Mesendoderm (in vitro differentiated cells): ENCODE data around the gene RASEF.

ENCODE experiments used
- DNase-seq: peaks from one replicate; pipeline ENCODE4 v3.0.0; 2013
- H2AK5ac ChIP-seq: 2 replicates; pipeline ENCODE4 v1.6.1; 2013; ENCODE audit warnings: low read length, inconsistent platforms
- H2BK120ac ChIP-seq: 2 replicates; pipeline ENCODE4 v1.6.1; 2013; ENCODE audit warnings: low read depth, mild to moderate bottlenecking, low read length, moderate library complexity, mixed read lengths
- H2BK15ac ChIP-seq: replicated peaks from 2 replicates; pipeline ENCODE4 v1.6.1; 2013; ENCODE audit warnings: low read depth, mild to moderate bottlenecking, moderate library complexity
- H2BK5ac ChIP-seq: 2 replicates; pipeline ENCODE4 v1.6.1; 2013; ENCODE audit warnings: low read length, inconsistent platforms
- H3K18ac ChIP-seq: 2 replicates; pipeline ENCODE4 v1.6.1; 2013; ENCODE audit warnings: mild to moderate bottlenecking, low read length, mixed read lengths
- H3K23ac ChIP-seq: one replicate; pipeline ENCODE4 v1.6.1; 2013; ENCODE audit warnings: low read length
- H3K27ac ChIP-seq: 2 replicates; pipeline ENCODE4 v1.5.1; 2013; ENCODE audit warnings: low read depth, mild to moderate bottlenecking, inconsistent platforms, low read length, moderate library complexity
- H3K27me3 ChIP-seq: 2 replicates; pipeline ENCODE4 v1.6.1; 2013; ENCODE audit warnings: low read length, control low read depth, mild to moderate bottlenecking, inconsistent platforms; ENCODE audit not compliant: insufficient read depth, poor library complexity
- H3K36me3 ChIP-seq: 2 replicates; pipeline ENCODE4 v1.6.1; 2013; ENCODE audit warnings: low read length, inconsistent platforms; ENCODE audit not compliant: control insufficient read depth, insufficient read depth
- H3K4ac ChIP-seq: one replicate; pipeline ENCODE4 v1.6.1; 2013; ENCODE audit warnings: low read depth, mild to moderate bottlenecking, low read length, moderate library complexity
- H3K4me1 ChIP-seq: 2 replicates; pipeline ENCODE4 v1.6.1; 2013; ENCODE audit warnings: low read depth, low read length, inconsistent platforms; ENCODE audit not compliant: control insufficient read depth
- H3K4me2 ChIP-seq: 2 replicates; pipeline ENCODE4 v1.6.1; 2013; ENCODE audit warnings: low read length
- H3K4me3 ChIP-seq: 2 replicates; pipeline ENCODE4 v1.5.1; 2013; ENCODE audit warnings: mild to moderate bottlenecking, low read length
- H3K56ac ChIP-seq: one replicate; pipeline ENCODE4 v1.6.1; 2013; ENCODE audit warnings: low read length
- H3K79me1 ChIP-seq: 2 replicates; pipeline ENCODE4 v1.6.1; 2013; ENCODE audit warnings: low read length, inconsistent platforms
- H3K79me2 ChIP-seq: 2 replicates; pipeline ENCODE4 v1.6.1; 2013; ENCODE audit warnings: mild to moderate bottlenecking, low read length; ENCODE audit not compliant: control insufficient read depth, insufficient read depth
- H3K9ac ChIP-seq: 2 replicates; pipeline ENCODE4 v1.6.1; 2013; ENCODE audit warnings: low read length, inconsistent platforms
- H4K5ac ChIP-seq: one replicate; pipeline ENCODE4 v1.6.1; 2013; ENCODE audit warnings: low read length
- H4K8ac ChIP-seq: one replicate; pipeline ENCODE4 v1.6.1; 2013; ENCODE audit warnings: low read depth, mild to moderate bottlenecking, control low read depth, low read length, moderate library complexity
- WGBS: extraction: QIAGEN DNeasy Blood & Tissue Kit; methylation state at CpG from one replicate; pipeline ENCODE4 v1.1.7; 2013; ENCODE audit warnings: low lambda C conversion rate, missing lambda C conversion rate; ENCODE audit not compliant: insufficient coverage; ENCODE audit errors: extremely low coverage; 5-methylcytosine and 5-hydroxymethylcytosine counted together

The RASEF gene

DNA sequence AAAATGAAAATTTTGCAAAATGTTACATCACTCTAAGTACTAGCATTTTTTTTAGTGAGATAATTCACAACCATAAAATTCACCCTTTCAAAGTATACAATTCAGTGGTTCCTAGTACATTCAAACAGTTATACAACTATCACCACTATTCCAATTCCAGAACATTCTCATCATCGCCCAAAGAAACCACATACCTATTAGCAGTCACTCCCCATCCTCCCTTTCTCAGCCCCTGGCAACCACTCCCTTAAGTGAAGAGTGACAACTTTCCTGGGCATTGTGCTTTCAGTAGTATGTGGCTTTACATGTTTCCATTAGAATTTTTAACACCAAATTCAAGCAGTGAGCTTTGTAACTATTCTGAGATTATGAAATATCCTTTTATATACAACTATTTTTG, 81.4 kb downstream of the RASEF start:
- H4K8ac ChIP-seq, result no peak overlapping the region
- H3K4ac ChIP-seq, result no peak overlapping the region
- H3K9ac ChIP-seq, result no peak overlapping the region
- H2BK120ac ChIP-seq, result no peak overlapping the region
- no peak overlapping the region for H2BK5ac ChIP-seq
- no CpG with 5 or more reads among the region's 1 CpG for WGBS
- H2AK5ac ChIP-seq, result no peak overlapping the region
- no peaks in the 10 kb centered on the region for H3K4me1 ChIP-seq
- no peak overlapping the region for H3K18ac ChIP-seq
- no peaks in the 10 kb centered on the region for H3K36me3 ChIP-seq
- H2BK15ac ChIP-seq, result no peak overlapping the region
- no peak for DNase-seq
- no peaks in the 10 kb centered on the region for H3K27me3 ChIP-seq
- H3K4me2 ChIP-seq, result no peak overlapping the region
- H3K79me2 ChIP-seq, result no peaks in the 10 kb centered on the region
- H3K56ac ChIP-seq, result no peak overlapping the region
- H3K27ac ChIP-seq, result no peak overlapping the region
- H4K5ac ChIP-seq, result no peak overlapping the region
- no peak overlapping the region for H3K23ac ChIP-seq
- no peaks in the 10 kb centered on the region for H3K79me1 ChIP-seq
- H3K4me3 ChIP-seq, result no peak overlapping the region

DNA sequence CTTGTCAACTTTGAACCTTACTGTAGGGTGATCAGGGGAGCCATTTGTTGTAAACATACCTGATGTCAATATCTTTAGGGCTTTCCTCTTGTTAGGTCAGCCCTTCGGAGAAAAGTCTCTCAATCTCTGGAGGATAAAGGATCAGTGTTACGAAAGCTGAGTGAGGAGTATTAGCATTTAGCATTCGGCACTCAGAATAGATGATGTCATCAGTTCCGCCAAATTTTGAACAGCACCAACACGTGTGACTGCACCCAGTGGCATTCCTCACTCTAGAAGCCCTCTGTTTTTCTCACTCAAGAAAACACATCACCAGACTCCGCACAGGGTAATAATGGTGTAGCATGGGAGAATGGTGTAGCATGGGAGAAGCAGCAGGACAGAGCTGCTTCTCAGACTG, 87.8 kb downstream of the RASEF start:
- no peak overlapping the region for H3K27ac ChIP-seq
- H3K79me1 ChIP-seq, result no peaks in the 10 kb centered on the region
- no peaks in the 10 kb centered on the region for H3K27me3 ChIP-seq
- H2AK5ac ChIP-seq, result no peak overlapping the region
- no peak overlapping the region for H3K4me3 ChIP-seq
- H3K9ac ChIP-seq, result no peak overlapping the region
- WGBS, result no CpG with 5 or more reads among the region's 6 CpGs
- no peak overlapping the region for H2BK5ac ChIP-seq
- H4K8ac ChIP-seq, result no peak overlapping the region
- H4K5ac ChIP-seq, result no peak overlapping the region
- no peak overlapping the region for H3K23ac ChIP-seq
- H2BK120ac ChIP-seq, result no peak overlapping the region
- no peak overlapping the region for H3K56ac ChIP-seq
- no peak overlapping the region for H2BK15ac ChIP-seq
- H3K4ac ChIP-seq, result no peak overlapping the region
- DNase-seq, result peak; percentile 9
- no peaks in the 10 kb centered on the region for H3K79me2 ChIP-seq
- no peak overlapping the region for H3K4me2 ChIP-seq
- no peaks in the 10 kb centered on the region for H3K4me1 ChIP-seq
- H3K18ac ChIP-seq, result no peak overlapping the region
- H3K36me3 ChIP-seq, result no peaks in the 10 kb centered on the region

- H3K27ac ChIP-seq, result no peak overlapping the region
- no peaks in the 10 kb centered on the region for H3K79me2 ChIP-seq
- no peak overlapping the region for H2BK120ac ChIP-seq
- H2BK5ac ChIP-seq, result no peak overlapping the region
- no peak overlapping the region for H2BK15ac ChIP-seq
- no peaks in the 10 kb centered on the region for H3K79me1 ChIP-seq
- no CpG with 5 or more reads among the region's 3 CpGs for WGBS
- H4K8ac ChIP-seq, result no peak overlapping the region
- H4K5ac ChIP-seq, result no peak overlapping the region
- no peak for DNase-seq
- no peak overlapping the region for H3K18ac ChIP-seq
- H3K4me2 ChIP-seq, result no peak overlapping the region
- H3K4me1 ChIP-seq, result no peaks in the 10 kb centered on the region
- H3K27me3 ChIP-seq, result no peaks in the 10 kb centered on the region
- H3K56ac ChIP-seq, result no peak overlapping the region
- H3K36me3 ChIP-seq, result no peaks in the 10 kb centered on the region
- no peak overlapping the region for H3K4ac ChIP-seq
- no peak overlapping the region for H3K9ac ChIP-seq
- H2AK5ac ChIP-seq, result no peak overlapping the region
- H3K23ac ChIP-seq, result no peak overlapping the region
- H3K4me3 ChIP-seq, result no peak overlapping the region
These were observed 90.5 kb downstream of the RASEF start for GRCh38 chr9:82972446-82972845.

DNA sequence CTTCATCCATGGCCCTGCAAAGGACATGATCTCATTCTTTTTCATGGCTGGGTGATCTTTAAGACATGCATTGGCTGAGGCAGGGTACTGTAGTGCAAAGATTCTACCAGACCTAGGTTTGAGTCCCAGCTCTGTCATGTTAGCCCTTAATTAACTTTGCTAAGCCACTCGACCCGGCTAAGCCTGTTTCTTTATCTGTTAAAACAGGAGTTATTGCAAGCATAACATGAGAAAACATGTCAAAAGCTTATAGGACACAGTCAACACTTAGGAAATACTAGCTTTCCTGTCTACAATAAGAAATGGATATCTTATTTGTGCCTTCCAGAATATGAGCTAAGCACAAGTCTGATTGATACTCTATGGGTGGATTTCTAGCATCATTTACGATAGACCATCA, 92.6 kb downstream of the RASEF start:
- no peaks in the 10 kb centered on the region for H3K79me1 ChIP-seq
- no peak overlapping the region for H3K9ac ChIP-seq
- no peak overlapping the region for H3K27ac ChIP-seq
- H3K4me2 ChIP-seq, result no peak overlapping the region
- no peak overlapping the region for H3K23ac ChIP-seq
- no peak overlapping the region for H3K4ac ChIP-seq
- no CpG with 5 or more reads among the region's 3 CpGs for WGBS
- no peak overlapping the region for H2BK5ac ChIP-seq
- no peak overlapping the region for H4K8ac ChIP-seq
- H4K5ac ChIP-seq, result no peak overlapping the region
- no peaks in the 10 kb centered on the region for H3K4me1 ChIP-seq
- H2BK15ac ChIP-seq, result no peak overlapping the region
- H2BK120ac ChIP-seq, result no peak overlapping the region
- no peak overlapping the region for H2AK5ac ChIP-seq
- H3K36me3 ChIP-seq, result no peaks in the 10 kb centered on the region
- no peaks in the 10 kb centered on the region for H3K79me2 ChIP-seq
- DNase-seq, result no peak
- no peak overlapping the region for H3K56ac ChIP-seq
- H3K4me3 ChIP-seq, result no peak overlapping the region
- no peak overlapping the region for H3K18ac ChIP-seq
- no peaks in the 10 kb centered on the region for H3K27me3 ChIP-seq

- Histone ChIP-seq H3K4me2 (no peak overlapping the region), H2BK15ac (no peak overlapping the region), H4K8ac (no peak overlapping the region), H2BK5ac (no peak overlapping the region), H4K5ac (no peak overlapping the region), H3K56ac (no peak overlapping the region), H3K9ac (no peak overlapping the region), H2AK5ac (no peak overlapping the region), H3K4ac (no peak overlapping the region), H3K4me3 (no peak overlapping the region), H3K79me1 (no peaks in the 10 kb centered on the region), H2BK120ac (no peak overlapping the region), H3K36me3 (no peaks in the 10 kb centered on the region), H3K4me1 (no peaks in the 10 kb centered on the region), H3K27me3 (no peaks in the 10 kb centered on the region), H3K23ac (no peak overlapping the region), H3K18ac (no peak overlapping the region), H3K79me2 (no peaks in the 10 kb centered on the region), H3K27ac (no peak overlapping the region)
- no peak for DNase-seq
- WGBS, result no CpG with 5 or more reads among the region's 4 CpGs
These were observed 93.7 kb downstream of the RASEF start for GRCh38 chr9:82969291-82969690.

- Histone ChIP-seq H3K27ac (no peak overlapping the region), H3K4me2 (no peak overlapping the region), H2AK5ac (no peak overlapping the region), H3K23ac (no peak overlapping the region), H2BK120ac (no peak overlapping the region), H3K18ac (no peak overlapping the region), H2BK5ac (no peak overlapping the region), H4K8ac (no peak overlapping the region), H3K56ac (no peak overlapping the region), H3K4ac (no peak overlapping the region), H3K36me3 (no peaks in the 10 kb centered on the region), H3K4me1 (no peaks in the 10 kb centered on the region), H3K27me3 (no peaks in the 10 kb centered on the region), H3K9ac (no peak overlapping the region), H3K4me3 (no peak overlapping the region), H3K79me1 (no peaks in the 10 kb centered on the region), H2BK15ac (no peak overlapping the region), H4K5ac (no peak overlapping the region), H3K79me2 (no peaks in the 10 kb centered on the region)
- no peak for DNase-seq
- WGBS, result no CpG with 5 or more reads among the region's 1 CpG
These were observed 94.1 kb downstream of the RASEF start for GRCh38 chr9:82968816-82969215.
